Keratinocyte (primary cell): ENCODE results near the gene FANCI.

Experiments used
- EZH2 ChIP-seq: IDR thresholded peaks from one replicate; pipeline ENCODE4 v1.6.1; 2012; ENCODE audit warnings: inconsistent platforms, mild to moderate bottlenecking, low read length, moderate library complexity
- TF ChIP-seq, protein P1 (sequence below), 3 experiments: IDR thresholded peaks in 1 of 3; conservative IDR thresholded peaks in 1 of 3; optimal IDR thresholded peaks in 1 of 3; 2 replicates in 2 of 3; 3 replicates in 1 of 3; pipeline versions ENCODE3 to v1.5.1; 2011; ENCODE audit warnings: low read length in 3 of 3, mild to moderate bottlenecking in 3 of 3, moderate library complexity in 2 of 3, control low read depth in 1 of 3, inconsistent platforms in 1 of 3; ENCODE audit not compliant: insufficient read depth in 2 of 3; ENCODE audit errors: extremely low read depth in 1 of 3

- TF ChIP-seq, protein P1, sequence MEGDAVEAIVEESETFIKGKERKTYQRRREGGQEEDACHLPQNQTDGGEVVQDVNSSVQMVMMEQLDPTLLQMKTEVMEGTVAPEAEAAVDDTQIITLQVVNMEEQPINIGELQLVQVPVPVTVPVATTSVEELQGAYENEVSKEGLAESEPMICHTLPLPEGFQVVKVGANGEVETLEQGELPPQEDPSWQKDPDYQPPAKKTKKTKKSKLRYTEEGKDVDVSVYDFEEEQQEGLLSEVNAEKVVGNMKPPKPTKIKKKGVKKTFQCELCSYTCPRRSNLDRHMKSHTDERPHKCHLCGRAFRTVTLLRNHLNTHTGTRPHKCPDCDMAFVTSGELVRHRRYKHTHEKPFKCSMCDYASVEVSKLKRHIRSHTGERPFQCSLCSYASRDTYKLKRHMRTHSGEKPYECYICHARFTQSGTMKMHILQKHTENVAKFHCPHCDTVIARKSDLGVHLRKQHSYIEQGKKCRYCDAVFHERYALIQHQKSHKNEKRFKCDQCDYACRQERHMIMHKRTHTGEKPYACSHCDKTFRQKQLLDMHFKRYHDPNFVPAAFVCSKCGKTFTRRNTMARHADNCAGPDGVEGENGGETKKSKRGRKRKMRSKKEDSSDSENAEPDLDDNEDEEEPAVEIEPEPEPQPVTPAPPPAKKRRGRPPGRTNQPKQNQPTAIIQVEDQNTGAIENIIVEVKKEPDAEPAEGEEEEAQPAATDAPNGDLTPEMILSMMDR (optimal IDR thresholded peaks at IDR 0.05 in 1 of 3, IDR thresholded peaks at IDR 0.05 in 1 of 3, conservative IDR thresholded peaks at IDR 0.05 in 1 of 3; ENCODE audit: extremely low read depth in 1 of 3, insufficient read depth in 2 of 3, low read length in 3 of 3): no peak
- no peak for TF ChIP-seq EZH2
Measured at GRCh38 chr15:89243046-89243690, 611 bp upstream of the FANCI start.
